HG03575 (cell line): ENCODE data around the gene UBASH3B.
A peak's percentile ranks its signal among the peaks of the same experiment; 100 is the strongest.

ENCODE experiments used
- ATAC-seq: cut with Tn5 transposase; IDR thresholded peaks from one replicate; pipeline ENCODE4 v1.9.1; 2021; ENCODE audit not compliant: unreplicated experiment, insufficient number of reproducible peaks, low FRiP score; ENCODE audit errors: extremely low read depth

UBASH3B gene

DNA sequence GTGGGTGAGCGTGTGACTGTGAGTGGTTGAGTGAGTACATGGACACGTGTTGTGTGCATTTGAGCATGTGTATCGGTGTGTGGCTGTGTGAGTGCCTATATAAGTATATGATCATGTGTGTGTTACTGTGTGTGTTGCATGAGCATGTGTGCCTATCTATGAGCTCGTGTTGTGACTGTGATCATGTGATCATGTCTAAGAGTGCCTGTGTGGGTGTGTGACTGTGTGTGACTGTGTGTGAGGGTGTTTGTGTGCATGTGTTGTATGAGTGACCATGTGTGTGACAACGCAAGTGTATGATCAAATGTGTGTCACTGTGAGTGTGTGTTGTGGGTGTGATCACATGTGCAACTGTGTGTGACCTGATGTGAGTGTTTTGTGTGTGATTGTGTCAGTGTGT is 88.8 kb downstream of the UBASH3B start:
- ATAC-seq, result no peak

- no peak for ATAC-seq
Measured at GRCh38 chr11:122745111-122745510, 89.6 kb downstream of the UBASH3B start.

- peak; percentile 42 for ATAC-seq
Measured at GRCh38 chr11:122746050-122746478, 90.5 kb downstream of the UBASH3B start.

DNA sequence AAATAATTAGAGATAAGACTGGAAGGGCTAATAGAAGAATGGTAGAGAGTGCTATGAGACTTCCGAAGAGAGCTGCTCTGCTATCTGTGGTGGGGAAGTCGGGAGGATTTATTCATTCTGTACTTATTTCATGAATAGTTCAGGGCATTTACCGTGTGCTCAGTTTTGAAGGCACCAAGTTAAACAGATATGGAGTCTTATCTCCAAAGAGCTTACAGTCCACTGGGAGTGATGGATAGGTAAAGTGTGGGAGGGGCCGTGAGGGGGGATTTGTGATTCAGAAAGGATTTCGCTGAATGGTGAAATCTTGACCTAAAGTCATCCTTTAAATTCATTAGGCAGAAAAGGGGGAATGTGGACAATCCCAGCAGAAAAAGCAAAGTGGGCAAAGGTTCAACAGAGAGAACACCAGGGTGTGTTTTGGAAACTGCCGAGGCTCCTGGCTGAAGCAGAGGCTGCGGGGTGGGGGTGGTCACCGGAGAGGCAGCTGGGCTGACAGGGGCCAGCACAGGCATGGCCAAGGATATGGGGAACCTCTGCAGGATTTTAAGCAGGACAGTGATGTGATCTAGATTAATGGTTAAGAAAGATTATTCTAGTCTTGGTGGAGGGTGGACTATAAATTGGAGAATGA is 91.2 kb downstream of the UBASH3B start:
- no peak for ATAC-seq

GRCh38 chr11:122747351-122747781 is 91.8 kb downstream of the UBASH3B start:
- no peak for ATAC-seq

DNA sequence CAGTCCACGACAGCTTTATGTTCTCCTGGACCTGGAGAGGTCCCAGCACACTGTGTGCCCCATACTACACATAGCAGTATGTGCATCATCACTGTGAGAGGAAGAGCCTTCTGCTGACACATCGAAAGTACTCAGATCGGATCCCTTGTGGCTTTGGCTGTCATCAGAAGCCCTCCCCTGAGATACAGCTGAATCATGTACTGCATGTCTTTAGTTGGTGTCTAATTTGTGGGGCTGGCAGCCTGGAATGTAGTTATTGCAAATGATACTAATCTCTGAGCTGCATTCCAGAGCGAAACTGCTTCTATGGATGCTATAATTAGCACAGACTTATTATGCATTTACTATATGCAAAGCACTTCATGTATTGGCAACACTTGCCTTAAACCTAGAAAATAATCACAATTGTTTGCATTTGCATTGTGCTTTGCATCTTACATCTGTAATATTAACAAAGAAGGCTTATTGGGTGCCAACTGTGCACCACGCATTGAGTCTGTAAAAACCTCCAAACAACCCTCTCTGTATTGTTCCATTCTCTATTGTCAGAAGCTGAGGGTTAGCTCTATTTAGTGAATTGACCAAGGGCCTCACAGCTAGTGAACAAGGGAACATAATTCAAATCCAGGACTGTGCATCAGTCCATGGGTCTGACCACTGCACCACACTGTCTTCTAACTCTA is 93.6 kb downstream of the UBASH3B start:
- peak; percentile 76 for ATAC-seq

DNA sequence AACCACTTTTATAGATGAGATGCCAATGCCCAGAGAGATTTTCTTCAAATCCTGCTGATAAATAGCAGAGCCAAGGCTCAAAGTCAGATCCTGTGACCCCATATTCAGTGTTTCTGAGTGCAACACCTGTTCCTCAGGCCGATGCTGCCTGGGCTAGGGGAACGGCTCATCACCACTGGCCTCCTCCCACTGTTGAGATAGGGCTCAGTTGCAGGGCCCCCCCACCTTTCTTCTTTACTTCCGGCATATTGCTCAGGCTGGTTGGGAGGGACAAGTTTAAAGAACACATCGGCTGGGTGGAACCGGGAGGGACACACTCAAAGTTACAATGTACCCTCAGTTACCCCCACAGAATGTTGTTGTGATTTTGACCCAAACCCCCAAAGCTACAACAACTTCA is 94.5 kb downstream of the UBASH3B start:
- ATAC-seq, result no peak

- no peak for ATAC-seq
Measured at GRCh38 chr11:122751292-122752070, 96.0 kb downstream of the UBASH3B start.

DNA sequence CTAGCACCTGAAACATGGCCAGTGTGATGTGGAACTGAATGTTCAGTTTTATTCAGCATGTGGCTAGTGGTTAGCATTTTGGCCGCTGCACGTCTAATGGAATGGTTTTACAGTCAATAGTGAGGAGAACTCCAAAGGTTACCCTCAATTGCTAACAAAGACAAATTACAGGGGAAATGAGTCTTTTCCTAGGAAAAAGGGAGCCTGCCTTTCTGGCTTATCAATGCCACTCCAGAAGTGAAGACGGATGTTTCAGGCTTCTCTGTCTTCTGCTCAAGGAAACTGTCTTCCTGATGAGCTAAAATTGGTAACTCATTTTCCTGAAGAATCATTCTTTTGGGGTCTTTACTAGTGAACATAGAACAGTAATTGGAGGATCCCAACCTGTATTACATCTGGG is 98.5 kb downstream of the UBASH3B start:
- ATAC-seq, result no peak

DNA sequence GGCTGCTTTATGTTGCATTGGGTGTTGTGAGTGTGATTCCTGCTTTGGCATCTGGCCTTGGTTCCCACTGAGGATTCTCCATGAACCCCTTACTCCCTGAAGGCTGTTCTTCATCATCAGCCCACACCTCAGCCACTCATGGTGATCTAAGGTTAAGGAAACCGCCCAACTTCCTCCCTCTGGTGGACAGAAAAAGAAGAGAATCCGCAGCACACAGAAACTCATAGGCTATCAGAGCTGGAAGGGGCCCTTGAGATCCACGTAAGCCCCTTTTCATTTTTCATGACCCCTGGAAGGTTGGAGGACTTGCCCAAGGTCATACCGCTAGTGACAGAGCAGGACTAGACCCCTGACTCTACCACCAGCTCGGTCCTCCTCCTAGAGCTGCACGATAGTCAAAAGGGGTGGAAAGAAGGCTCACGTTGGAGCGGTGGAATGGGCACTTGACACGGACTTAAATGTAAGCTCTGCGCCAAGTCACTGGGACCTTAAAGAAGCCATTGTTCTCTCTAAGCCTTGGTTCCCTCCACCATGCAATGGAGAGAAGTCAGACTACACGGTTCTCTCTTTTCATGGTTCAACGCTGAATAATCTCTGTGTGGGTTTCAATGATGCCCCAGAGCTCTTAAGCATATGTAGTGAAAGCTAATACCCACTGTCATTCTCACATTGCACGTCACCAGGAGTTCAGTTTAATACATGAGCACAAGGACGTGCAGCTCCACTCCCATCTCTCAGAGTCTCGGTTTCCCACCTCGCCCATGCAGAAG is 99.2 kb downstream of the UBASH3B start:
- no peak for ATAC-seq

DNA sequence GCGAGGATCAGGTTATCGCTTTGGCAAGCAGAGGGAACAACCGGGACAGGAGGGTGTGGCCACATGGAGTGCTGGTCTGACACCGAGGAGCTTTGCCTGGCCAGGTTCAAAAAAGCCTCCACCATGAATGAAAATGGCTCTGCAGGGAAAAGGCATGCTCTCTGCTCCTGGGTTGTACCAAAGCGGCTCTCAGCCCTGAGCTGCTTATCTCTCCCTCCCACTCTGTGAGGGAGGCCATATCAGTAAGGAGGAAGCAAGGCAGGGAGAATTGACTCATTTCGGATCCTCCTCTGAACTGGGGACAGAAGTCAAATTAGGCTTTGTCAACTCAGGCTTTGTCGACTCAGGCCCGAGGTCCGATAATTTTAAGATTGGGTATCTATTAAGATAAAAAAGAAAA is 99.9 kb downstream of the UBASH3B start:
- no peak for ATAC-seq

- ATAC-seq, result no peak
Measured at GRCh38 chr11:122755941-122756340, 100.4 kb downstream of the UBASH3B start.

DNA sequence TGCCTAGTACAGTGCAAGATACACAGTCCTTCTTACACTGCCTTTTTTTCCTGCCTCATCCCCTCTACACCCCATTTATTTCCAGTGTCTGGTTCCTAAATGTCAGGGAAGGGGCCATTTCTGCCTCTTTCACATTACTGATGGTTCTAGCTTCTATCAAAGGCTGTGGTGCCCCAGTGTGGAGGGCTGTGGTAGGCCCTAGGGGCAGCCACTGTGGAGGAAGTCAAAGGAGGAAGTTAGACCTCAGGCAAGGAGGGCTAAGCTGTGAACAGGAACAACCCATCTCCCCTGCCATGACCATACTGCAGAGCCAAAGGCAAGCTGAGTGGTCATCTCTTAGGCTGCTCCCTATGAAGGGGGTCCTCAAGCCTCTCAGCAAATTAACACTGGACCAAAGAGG is 100.9 kb downstream of the UBASH3B start:
- ATAC-seq, result no peak

GRCh38 chr11:122757201-122757600 is 101.7 kb downstream of the UBASH3B start:
- ATAC-seq, result no peak

DNA sequence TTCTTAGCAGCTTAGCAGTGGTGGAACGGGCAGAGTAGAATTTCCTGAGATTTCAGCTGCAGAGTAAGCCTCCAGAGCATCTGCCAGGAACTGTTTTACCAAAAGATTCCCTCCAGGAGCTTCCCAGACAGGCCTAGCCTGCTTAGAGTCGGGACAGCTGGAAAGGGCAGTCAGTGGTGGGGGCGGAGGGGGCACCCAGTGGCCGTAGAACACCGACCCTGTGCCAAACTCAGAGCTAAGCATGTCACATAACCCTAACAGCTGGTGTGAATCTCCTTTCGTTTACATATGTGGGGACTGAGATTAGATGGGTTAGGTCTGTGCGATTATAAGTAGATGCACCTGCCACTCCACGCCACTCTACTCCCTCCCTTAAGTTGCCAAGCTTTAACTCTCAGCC is 102.8 kb downstream of the UBASH3B start:
- ATAC-seq, result no peak

- ATAC-seq, result no peak
Measured at GRCh38 chr11:122758974-122759373, 103.5 kb downstream of the UBASH3B start.

- ATAC-seq, result no peak
Measured at GRCh38 chr11:122763108-122763507, 107.6 kb downstream of the UBASH3B start.

GRCh38 chr11:122764371-122765090 is 109.0 kb downstream of the UBASH3B start:
- no peak for ATAC-seq
